GM12872 (cell line): Measurements from ENCODE around the gene NUP153.

Source experiments
- CTCF ChIP-seq: IDR thresholded peaks from 3 replicates; pipeline ENCODE4 v1.5.1; 2011; ENCODE audit warnings: low read depth, mild to moderate bottlenecking, low read length, moderate library complexity; ENCODE audit not compliant: insufficient read depth

The NUP153 gene

GRCh38 chr6:17593246-17593645, 113.5 kb downstream of the NUP153 start:
- TF ChIP-seq CTCF = no peak

- no peak for TF ChIP-seq CTCF
These were observed 115.4 kb downstream of the NUP153 start for GRCh38 chr6:17591287-17591686.

- no peak for TF ChIP-seq CTCF
These were observed 117.2 kb downstream of the NUP153 start for GRCh38 chr6:17589406-17590096.

GRCh38 chr6:17588011-17588410, 118.7 kb downstream of the NUP153 start:
- no peak for TF ChIP-seq CTCF

GRCh38 chr6:17585766-17586490, 120.8 kb downstream of the NUP153 start:
- peak; percentile 40; the same call in 2 of the 3 replicates for TF ChIP-seq CTCF

- peak; percentile 50; the same call in 2 of the 3 replicates for TF ChIP-seq CTCF
These were observed 122.4 kb downstream of the NUP153 start for GRCh38 chr6:17584241-17584803.

- no peak for TF ChIP-seq CTCF
These were observed 122.9 kb downstream of the NUP153 start for GRCh38 chr6:17583811-17584210.
